Thyroid gland (tissue), 4 donors: ENCODE data around the gene CSNK2A1. TPM values are rescaled to one million over a fixed set of nuclear protein-coding genes. Genes with fewer than 3 reads are reported as not detected.

ENCODE experiments used
- DNase-seq, 2 donors: peaks; one replicate each; pipeline ENCODE4 v3.0.0-alpha.2; 2019
- H3K27ac ChIP-seq, 3 donors: fragments of 200-600 bp; sonication (generic); 1 replicate in 2 of 3; 2 replicates in 1 of 3; pipeline ENCODE4 v1.5.1; 2016 to 2019; ENCODE audit warnings: mild to moderate bottlenecking in 1 of 3, moderate library complexity in 1 of 3
- H3K27me3 ChIP-seq: fragments of 200-600 bp; sonication (generic); one replicate; pipeline ENCODE4 v1.5.1; 2019
- H3K36me3 ChIP-seq, 2 donors: fragments of 200-600 bp; sonication (generic); one replicate each; pipeline ENCODE4 v1.5.1; 2016 to 2019
- H3K4me1 ChIP-seq, 2 donors: fragments of 200-600 bp; sonication (generic); one replicate each; pipeline ENCODE4 v1.5.1; 2017 to 2019
- H3K4me3 ChIP-seq, 3 donors: fragments of 200-600 bp; sonication (generic); replicated peaks in 1 of 3; 1 replicate in 2 of 3; 2 replicates in 1 of 3; pipeline ENCODE4 v1.5.1; 2016; ENCODE audit warnings: mild to moderate bottlenecking in 1 of 3
- H3K9me3 ChIP-seq: fragments of 200-600 bp; sonication (generic); one replicate; pipeline ENCODE4 v1.5.1; 2017
- POLR2A ChIP-seq, 2 donors: fragments of 450-650 bp; IDR thresholded peaks; one replicate each; pipeline ENCODE4 v1.6.1; 2017; ENCODE audit warnings: antibody characterized with exemption in 2 of 2, mild to moderate bottlenecking in 2 of 2, moderate library complexity in 1 of 2
- WGBS, 2 donors: methylation state at CpG; one replicate each; pipeline ENCODE4 v1.1.5; 2017; 5-methylcytosine and 5-hydroxymethylcytosine counted together
- intact Hi-C: fragments of 100-400 bp; cut with DNase I; formaldehyde crosslinking; loops from one replicate; pipeline ENCODE4 v1.15.1; 2023
- total RNA-seq, 4 donors: library from RNA; depleted of rRNA; stranded (reverse); fragments of >200 nt; gene quantifications; one replicate each; pipeline ENCODE4 v1.2.3, GENCODE V29; 2016
- TF ChIP-seq, protein P1 (sequence below), 6 experiments: fragments of 200-600 bp in 3 of 6; fragments of 450-650 bp in 3 of 6; sonication (generic) in 3 of 6; IDR thresholded peaks; one replicate each; pipeline ENCODE4 v1.5.1; 2016 to 2019; ENCODE audit warnings: antibody characterized with exemption in 6 of 6, mild to moderate bottlenecking in 2 of 6, inconsistent platforms in 1 of 6, moderate library complexity in 1 of 6

Gene CSNK2A1
- total RNA-seq, 4 donors from 2014 or later, result 88.0 to 153 (median 105) TPM

DNA sequence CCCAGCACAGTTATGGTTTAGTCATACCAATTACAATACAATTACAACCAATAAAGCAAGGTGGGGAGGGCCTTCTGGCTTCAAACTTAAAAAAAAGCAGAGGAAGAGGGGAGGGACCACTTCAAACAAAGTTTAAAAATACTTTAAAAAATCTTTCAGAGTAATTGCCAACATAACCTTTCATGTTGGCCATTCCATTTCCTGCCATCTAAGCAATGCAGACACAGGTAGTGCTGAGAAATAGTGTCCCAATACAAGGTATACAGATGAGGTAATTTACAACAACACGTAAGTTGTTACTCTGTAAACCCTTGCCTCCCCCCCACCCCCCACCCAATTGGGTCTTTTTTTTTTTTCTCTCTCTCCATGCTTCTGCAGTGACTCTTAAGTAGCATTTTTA, 62.4 kb downstream of the CSNK2A1 start:
- H3K36me3 ChIP-seq, result peaks cover 24 to 30% of the 10 kb centered on the region in 2 donors
- no peak for DNase-seq
- H3K4me1 ChIP-seq, result peaks cover 3 to 4% of the 10 kb centered on the region in 2 donors
- H3K4me3 ChIP-seq, result no peak overlapping the region
- H3K9me3 ChIP-seq, result no peaks in the 10 kb centered on the region
- no peak overlapping the region for H3K27ac ChIP-seq
- H3K27me3 ChIP-seq, result no peaks in the 10 kb centered on the region
- 87 to 91% methylated on average over 1 of the region's 1 CpG for WGBS, 2 donors
- intact Hi-C loops, result loop anchor here (10.0 kb wide), 1 partner anchor 64 kb away; the partner anchor contains the start of gene CSNK2A1
- no peak for TF ChIP-seq POLR2A (IDR thresholded peaks at IDR 0.05)
- TF ChIP-seq, protein P1, sequence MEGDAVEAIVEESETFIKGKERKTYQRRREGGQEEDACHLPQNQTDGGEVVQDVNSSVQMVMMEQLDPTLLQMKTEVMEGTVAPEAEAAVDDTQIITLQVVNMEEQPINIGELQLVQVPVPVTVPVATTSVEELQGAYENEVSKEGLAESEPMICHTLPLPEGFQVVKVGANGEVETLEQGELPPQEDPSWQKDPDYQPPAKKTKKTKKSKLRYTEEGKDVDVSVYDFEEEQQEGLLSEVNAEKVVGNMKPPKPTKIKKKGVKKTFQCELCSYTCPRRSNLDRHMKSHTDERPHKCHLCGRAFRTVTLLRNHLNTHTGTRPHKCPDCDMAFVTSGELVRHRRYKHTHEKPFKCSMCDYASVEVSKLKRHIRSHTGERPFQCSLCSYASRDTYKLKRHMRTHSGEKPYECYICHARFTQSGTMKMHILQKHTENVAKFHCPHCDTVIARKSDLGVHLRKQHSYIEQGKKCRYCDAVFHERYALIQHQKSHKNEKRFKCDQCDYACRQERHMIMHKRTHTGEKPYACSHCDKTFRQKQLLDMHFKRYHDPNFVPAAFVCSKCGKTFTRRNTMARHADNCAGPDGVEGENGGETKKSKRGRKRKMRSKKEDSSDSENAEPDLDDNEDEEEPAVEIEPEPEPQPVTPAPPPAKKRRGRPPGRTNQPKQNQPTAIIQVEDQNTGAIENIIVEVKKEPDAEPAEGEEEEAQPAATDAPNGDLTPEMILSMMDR (IDR thresholded peaks at IDR 0.05), result no peak

DNA sequence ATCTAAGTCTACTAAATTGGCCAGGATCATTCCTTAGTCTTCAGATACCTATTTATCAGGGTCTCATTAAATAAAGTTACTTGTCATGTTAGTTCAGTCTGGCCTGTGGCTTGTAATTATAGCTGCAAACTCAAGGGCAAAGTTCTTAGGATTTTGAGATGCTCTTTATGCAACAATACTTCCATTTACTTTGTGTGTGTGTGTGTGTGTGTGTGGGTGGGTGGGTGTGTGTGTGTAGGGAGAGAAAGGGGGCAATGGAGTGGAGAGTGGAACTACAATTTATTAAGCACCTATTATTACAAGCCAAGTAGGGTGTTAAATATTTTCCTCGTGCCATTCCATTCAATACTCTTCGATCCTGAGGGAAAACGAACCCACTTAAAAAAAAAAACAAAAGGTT, 63.5 kb downstream of the CSNK2A1 start:
- no peaks in the 10 kb centered on the region for H3K27me3 ChIP-seq
- 32 to 54% methylated on average over 3 of the region's 3 CpGs for WGBS, 2 donors
- H3K27ac ChIP-seq, result peak overlapping the region in 1 of 3 donors; percentile 1
- TF ChIP-seq POLR2A (IDR thresholded peaks at IDR 0.05), result no peak
- TF ChIP-seq, protein P1 (IDR thresholded peaks at IDR 0.05), result no peak
- intact Hi-C loops, result loop anchor here (10.0 kb wide), 1 partner anchor 65 kb away; the partner anchor contains the start of gene CSNK2A1
- peaks cover 17 to 22% of the 10 kb centered on the region in 2 donors for H3K36me3 ChIP-seq
- DNase-seq, result no peak
- H3K4me1 ChIP-seq, result peaks cover 3 to 4% of the 10 kb centered on the region in 2 donors
- H3K4me3 ChIP-seq, result no peak overlapping the region
- no peaks in the 10 kb centered on the region for H3K9me3 ChIP-seq

DNA sequence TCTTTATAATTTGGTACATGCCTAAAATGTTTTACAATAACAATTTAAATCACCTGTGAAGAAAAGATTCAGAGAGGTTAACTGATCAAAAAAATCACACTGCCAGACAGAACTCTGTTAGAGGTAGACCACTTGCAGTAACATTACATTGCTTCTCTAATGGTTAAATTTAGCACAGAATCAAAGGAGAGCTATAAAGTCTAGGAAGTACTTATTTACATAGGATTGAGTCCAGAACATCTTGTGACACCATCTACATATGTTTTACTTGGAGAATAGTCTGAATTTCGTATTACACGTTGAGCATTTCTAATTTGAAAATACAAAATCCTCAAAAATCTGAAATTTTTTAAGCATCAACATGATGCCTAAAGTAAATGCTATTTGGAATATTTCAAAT, 64.1 kb downstream of the CSNK2A1 start:
- H3K9me3 ChIP-seq, result no peaks in the 10 kb centered on the region
- TF ChIP-seq, protein P1 (IDR thresholded peaks at IDR 0.05), result no peak
- no peak for TF ChIP-seq POLR2A (IDR thresholded peaks at IDR 0.05)
- H3K4me3 ChIP-seq, result no peak overlapping the region
- WGBS, 2 donors, result 86 to 87% methylated on average over 2 of the region's 2 CpGs
- peaks cover 17 to 22% of the 10 kb centered on the region in 2 donors for H3K36me3 ChIP-seq
- peaks cover 3 to 4% of the 10 kb centered on the region in 2 donors for H3K4me1 ChIP-seq
- no peaks in the 10 kb centered on the region for H3K27me3 ChIP-seq
- no peak overlapping the region for H3K27ac ChIP-seq
- no peak for DNase-seq
- intact Hi-C loops, result loop anchor here (5.0 kb wide), 1 partner anchor 127 kb away; no protein-coding TSS in a partner anchor

DNA sequence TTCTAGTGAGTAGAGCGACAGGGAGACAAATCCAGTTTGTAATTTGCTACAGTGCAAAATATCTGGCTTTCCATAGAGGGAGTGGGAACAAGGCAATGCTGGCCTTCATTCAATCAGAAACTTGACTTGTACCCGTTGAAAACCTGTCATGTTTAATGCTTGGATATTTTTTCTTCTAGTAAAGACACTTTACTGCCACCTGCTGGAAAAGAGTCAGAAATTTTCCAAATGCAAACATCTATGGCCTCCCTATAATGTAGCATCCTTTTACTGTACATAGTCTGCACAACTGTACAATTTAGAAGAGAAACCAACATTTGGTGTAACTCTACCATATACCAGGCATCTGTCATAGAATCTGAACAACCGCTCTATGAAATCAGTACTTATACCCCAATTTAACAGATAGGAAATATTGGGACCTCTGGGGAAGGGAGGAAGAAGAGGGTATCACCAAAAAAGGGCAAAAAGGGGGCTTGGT, 64.6 kb downstream of the CSNK2A1 start:
- H3K27me3 ChIP-seq, result no peaks in the 10 kb centered on the region
- TF ChIP-seq, protein P1 (IDR thresholded peaks at IDR 0.05), result peak in 5 of 6 experiments; percentile 26 to 60 (median 54)
- TF ChIP-seq POLR2A (IDR thresholded peaks at IDR 0.05), result no peak
- WGBS, 2 donors, result 52 to 58% methylated on average over 3 of the region's 3 CpGs
- no peaks in the 10 kb centered on the region for H3K4me1 ChIP-seq
- H3K9me3 ChIP-seq, result no peaks in the 10 kb centered on the region
- H3K4me3 ChIP-seq, result no peak overlapping the region
- H3K27ac ChIP-seq, result no peak overlapping the region
- DNase-seq, result no peak
- intact Hi-C loops, result loop anchor here (5.0 kb wide), 1 partner anchor 127 kb away; no protein-coding TSS in a partner anchor
- H3K36me3 ChIP-seq, result peaks cover 17 to 19% of the 10 kb centered on the region in 2 donors
